Osteocyte (in vitro differentiated cells): ENCODE data around the gene OTOG. TPM values are rescaled to one million over a fixed set of nuclear protein-coding genes. Genes with fewer than 3 reads are reported as not detected.
"Not testable (repeated sequence)": the region's sequence is repeated elsewhere in the genome, so short reads cannot be mapped to it uniquely, and the experiment has no call there.

ENCODE experiments used
- DNase-seq: peaks from one replicate; pipeline ENCODE4 v3.0.0; 2021; ENCODE audit warnings: mixed read lengths; ENCODE audit not compliant: unreplicated experiment; ENCODE audit errors: extremely low spot score
- H3K27ac Mint-ChIP-seq: one replicate; pipeline ENCODE4 v1.8.0; 2021; ENCODE audit warnings: mild to moderate bottlenecking, mixed read lengths; ENCODE audit not compliant: unreplicated experiment
- H3K27me3 Mint-ChIP-seq: one replicate; pipeline ENCODE4 v1.8.0; 2021; ENCODE audit warnings: mixed read lengths; ENCODE audit not compliant: unreplicated experiment
- H3K36me3 Mint-ChIP-seq: one replicate; pipeline ENCODE4 v1.8.0; 2021; ENCODE audit warnings: mixed read lengths; ENCODE audit not compliant: unreplicated experiment
- H3K4me1 Mint-ChIP-seq: one replicate; pipeline ENCODE4 v1.8.0; 2021; ENCODE audit warnings: mixed read lengths; ENCODE audit not compliant: unreplicated experiment
- H3K4me3 Mint-ChIP-seq: one replicate; pipeline ENCODE4 v1.8.0; 2021; ENCODE audit warnings: mild to moderate bottlenecking, moderate library complexity, mixed read lengths; ENCODE audit not compliant: unreplicated experiment
- H3K9me3 Mint-ChIP-seq: one replicate; pipeline ENCODE4 v1.8.0; 2021; ENCODE audit warnings: mixed read lengths; ENCODE audit not compliant: unreplicated experiment
- total RNA-seq: library from RNA; stranded (reverse); gene quantifications from 2 replicates; pipeline ENCODE4 v1.2.1, GENCODE V29; 2021
- TF ChIP-seq, protein P1 (sequence below): fragments of 200-600 bp; sonication (generic); IDR thresholded peaks from 2 replicates; pipeline ENCODE4 v1.5.0; 2021; ENCODE audit warnings: antibody characterized with exemption, mild to moderate bottlenecking, moderate library complexity

The OTOG gene
- total RNA-seq, 1 donor from 2014 or later: not detected

DNA sequence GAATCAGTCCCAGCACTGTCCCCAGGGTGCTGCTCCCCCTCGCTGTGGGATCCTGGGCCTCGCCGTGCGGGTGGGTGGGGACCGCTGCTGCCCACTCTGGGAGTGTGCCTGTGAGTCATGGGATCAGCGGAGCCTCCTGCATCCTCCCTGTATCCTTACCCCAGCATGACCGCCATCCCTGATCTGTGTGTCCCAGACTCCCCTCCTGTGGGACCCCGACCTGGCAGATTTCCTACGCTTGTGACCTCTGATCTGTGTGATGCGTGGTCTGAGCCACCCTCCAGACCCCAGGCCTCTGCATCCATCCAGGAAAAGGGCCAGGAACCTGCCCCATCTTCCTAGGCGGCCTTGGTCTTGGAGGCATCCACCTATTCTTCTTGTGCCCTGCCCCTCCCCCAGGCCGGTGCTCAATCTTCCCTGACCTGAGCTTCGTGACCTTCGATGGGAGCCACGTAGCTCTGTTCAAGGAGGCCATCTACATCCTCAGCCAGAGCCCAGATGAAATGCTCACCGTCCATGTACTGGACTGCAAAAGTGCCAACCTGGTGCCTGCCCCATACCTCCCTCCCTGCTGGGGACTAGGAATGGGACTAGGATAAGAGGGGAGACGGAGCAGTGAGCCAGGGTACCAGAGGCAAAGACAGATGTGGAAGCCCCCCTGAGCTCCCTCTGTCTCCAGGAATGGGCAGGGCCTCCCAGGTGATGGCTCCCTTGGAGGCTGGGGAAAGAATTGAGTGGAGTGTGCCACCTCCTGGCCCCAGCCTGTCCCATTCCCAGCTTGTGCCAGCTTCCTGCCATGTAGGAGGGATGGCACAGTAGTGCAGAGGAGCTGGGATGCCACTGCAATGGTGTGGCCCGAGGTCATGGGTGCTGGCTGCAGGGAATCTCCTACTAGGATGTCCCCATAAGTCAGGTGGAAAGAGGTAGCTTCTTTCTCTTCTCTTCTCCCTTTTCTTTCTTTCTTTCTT is 65.4 kb downstream of the OTOG start:
- H3K27ac Mint-ChIP-seq: no peak overlapping the region
- TF ChIP-seq, protein P1, sequence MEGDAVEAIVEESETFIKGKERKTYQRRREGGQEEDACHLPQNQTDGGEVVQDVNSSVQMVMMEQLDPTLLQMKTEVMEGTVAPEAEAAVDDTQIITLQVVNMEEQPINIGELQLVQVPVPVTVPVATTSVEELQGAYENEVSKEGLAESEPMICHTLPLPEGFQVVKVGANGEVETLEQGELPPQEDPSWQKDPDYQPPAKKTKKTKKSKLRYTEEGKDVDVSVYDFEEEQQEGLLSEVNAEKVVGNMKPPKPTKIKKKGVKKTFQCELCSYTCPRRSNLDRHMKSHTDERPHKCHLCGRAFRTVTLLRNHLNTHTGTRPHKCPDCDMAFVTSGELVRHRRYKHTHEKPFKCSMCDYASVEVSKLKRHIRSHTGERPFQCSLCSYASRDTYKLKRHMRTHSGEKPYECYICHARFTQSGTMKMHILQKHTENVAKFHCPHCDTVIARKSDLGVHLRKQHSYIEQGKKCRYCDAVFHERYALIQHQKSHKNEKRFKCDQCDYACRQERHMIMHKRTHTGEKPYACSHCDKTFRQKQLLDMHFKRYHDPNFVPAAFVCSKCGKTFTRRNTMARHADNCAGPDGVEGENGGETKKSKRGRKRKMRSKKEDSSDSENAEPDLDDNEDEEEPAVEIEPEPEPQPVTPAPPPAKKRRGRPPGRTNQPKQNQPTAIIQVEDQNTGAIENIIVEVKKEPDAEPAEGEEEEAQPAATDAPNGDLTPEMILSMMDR: no peak
- H3K36me3 Mint-ChIP-seq: no peaks in the 10 kb centered on the region
- no peaks in the 10 kb centered on the region for H3K4me1 Mint-ChIP-seq
- H3K27me3 Mint-ChIP-seq: peaks cover 13% of the 10 kb centered on the region
- no peak overlapping the region for H3K4me3 Mint-ChIP-seq
- DNase-seq: peak; percentile 76
- H3K9me3 Mint-ChIP-seq: no peaks in the 10 kb centered on the region

DNA sequence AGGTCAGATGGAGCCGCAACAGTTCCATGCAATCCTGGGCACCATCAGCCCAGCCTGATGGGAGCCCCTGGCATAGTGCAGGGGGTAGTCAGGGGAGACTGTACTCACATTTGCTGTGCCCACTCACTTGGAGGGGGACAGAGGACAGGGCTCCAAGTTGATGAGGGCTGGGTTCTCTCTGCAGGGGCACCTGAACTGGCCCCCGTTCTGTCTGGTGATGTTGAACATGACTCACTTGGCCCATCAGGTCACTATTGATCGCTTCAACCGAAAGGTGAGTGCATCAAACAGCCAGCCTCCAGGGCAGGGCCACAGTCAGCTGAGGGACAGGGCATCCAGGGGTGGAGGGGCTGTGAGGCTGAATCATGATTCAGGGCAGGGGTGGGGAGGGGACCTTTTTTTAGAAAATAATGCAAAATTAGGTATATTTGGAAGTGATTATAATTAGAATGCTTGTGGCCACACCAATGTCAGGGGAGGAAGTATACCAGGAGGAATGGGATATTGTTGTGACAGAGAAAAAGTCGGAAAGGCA is 66.4 kb downstream of the OTOG start:
- no peaks in the 10 kb centered on the region for H3K36me3 Mint-ChIP-seq
- no peak overlapping the region for H3K4me3 Mint-ChIP-seq
- H3K27me3 Mint-ChIP-seq: peaks cover 17% of the 10 kb centered on the region
- TF ChIP-seq, protein P1: no peak
- DNase-seq: no peak
- no peaks in the 10 kb centered on the region for H3K4me1 Mint-ChIP-seq
- H3K27ac Mint-ChIP-seq: no peak overlapping the region
- no peaks in the 10 kb centered on the region for H3K9me3 Mint-ChIP-seq

DNA sequence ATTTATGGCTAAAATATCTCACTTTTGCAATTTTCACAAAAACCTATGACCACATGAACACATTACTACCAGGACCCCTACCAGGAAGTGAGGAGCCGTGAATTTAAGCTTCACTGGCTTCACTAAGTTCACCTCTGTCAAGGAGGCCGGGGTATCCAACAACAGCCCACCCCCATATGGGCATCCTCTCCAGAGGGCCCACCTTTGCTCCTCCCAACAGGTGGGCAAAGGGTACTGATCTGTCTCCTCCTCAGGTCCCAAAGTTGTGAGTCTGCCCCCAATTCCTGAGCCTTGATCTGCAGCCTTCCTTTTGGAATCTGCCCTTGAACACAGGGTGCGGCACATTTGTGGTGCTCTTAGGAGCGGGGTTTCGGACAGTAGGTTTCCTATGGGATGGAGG is 66.9 kb downstream of the OTOG start:
- Mint-ChIP-seq H3K27me3 (peaks cover 18% of the 10 kb centered on the region), H3K36me3 (no peaks in the 10 kb centered on the region), H3K27ac (no peak overlapping the region), H3K4me1 (no peaks in the 10 kb centered on the region), H3K4me3 (no peak overlapping the region), H3K9me3 (no peaks in the 10 kb centered on the region)
- no peak for DNase-seq
- TF ChIP-seq, protein P1: no peak

DNA sequence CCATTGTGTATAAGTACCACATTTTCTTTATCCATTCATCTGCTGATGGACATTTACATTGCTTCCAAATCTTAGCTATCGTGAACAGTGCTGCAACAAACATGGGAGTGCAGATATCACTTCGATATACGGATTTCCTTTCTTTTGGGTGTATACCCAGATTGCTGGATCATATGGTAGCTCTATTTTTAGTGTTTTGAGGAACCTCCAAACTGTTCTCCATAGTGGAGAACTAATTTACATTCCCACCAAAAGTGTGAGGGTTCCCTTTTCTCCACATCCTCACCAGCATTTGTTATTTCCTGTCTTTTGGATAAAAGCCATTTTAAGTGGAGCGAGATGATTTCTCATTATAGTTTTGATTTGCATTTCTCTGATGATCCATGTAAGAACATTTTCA is 75.7 kb downstream of the OTOG start:
- not testable (repeated sequence) for H3K27ac Mint-ChIP-seq, DNase-seq, H3K36me3 Mint-ChIP-seq, H3K4me3 Mint-ChIP-seq, H3K4me1 Mint-ChIP-seq
- H3K27me3 Mint-ChIP-seq: peaks cover 13% of the 10 kb centered on the region
- peaks cover 15% of the 10 kb centered on the region for H3K9me3 Mint-ChIP-seq

DNA sequence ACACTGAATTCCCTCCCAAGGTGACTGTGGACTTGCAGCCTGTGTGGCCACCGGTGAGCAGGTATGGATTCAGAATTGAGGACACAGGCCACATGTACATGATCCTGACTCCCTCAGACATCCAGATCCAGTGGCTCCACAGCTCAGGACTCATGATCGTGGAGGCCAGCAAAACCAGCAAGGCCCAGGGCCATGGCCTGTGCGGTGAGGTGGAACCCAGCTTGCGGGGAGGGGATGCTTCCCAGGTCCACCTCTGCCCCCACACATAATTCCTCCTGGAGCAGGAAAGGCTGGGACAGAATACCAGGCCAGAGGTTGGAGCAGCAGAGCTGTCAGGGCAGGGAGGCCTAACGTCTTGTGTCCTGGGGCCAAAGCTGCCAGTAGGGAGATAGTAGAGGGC is 82.1 kb downstream of the OTOG start:
- Mint-ChIP-seq H3K4me3 (no peak overlapping the region), H3K9me3 (no peaks in the 10 kb centered on the region), H3K36me3 (no peaks in the 10 kb centered on the region), H3K27ac (no peak overlapping the region), H3K27me3 (peaks cover 9% of the 10 kb centered on the region), H3K4me1 (no peaks in the 10 kb centered on the region)
- TF ChIP-seq, protein P1: no peak
- DNase-seq: peak; percentile 63
